Panc1 (cell line): ENCODE results near the gene FGD4. TPM values are rescaled to one million over a fixed set of nuclear protein-coding genes. Genes with fewer than 3 reads are reported as not detected.

ENCODE experiments used
- ATAC-seq: fragments of 200-7000 bp; cut with Tn5 transposase; 2 replicates; pipeline ENCODE4 v1.9.1; 2020; ENCODE audit warnings: mild to moderate bottlenecking, moderate library complexity
- BruUV-seq: library from RNA; stranded (reverse); fragments of 400-500 nt; replicated peaks from 2 replicates; lab custom pipeline; 2021; lab: Mats Ljungman, UMichigan
- CTCF ChIA-PET: fragments of 300-600 bp; sonication (Branson Sonifier 250); formaldehyde crosslinking; loops from one replicate; lab custom pipeline; 2022; ENCODE audit warnings: antibody characterized with exemption; lab: Charles Lee
- POLR2A ChIA-PET: fragments of 300-600 bp; sonication (Branson Sonifier 250); formaldehyde crosslinking; loops from one replicate; lab custom pipeline; 2022; ENCODE audit warnings: antibody characterized with exemption; lab: Charles Lee
- DNase-seq: peaks from one replicate; pipeline ENCODE4 v3.0.0-alpha.2; 2010; ENCODE audit warnings: low read depth, low spot score
- H3K27ac ChIP-seq: 2 replicates; pipeline ENCODE4 v1.5.1; 2011; ENCODE audit warnings: mild to moderate bottlenecking, low read length, inconsistent platforms
- H3K27me3 ChIP-seq: fragments of 200-500 bp; sonication (Bioruptor generic); 2 replicates; pipeline ENCODE4 v1.6.0; 2014; ENCODE audit warnings: low read length, inconsistent platforms; ENCODE audit not compliant: control insufficient read depth, insufficient read depth
- H3K36me3 ChIP-seq: fragments of 200-500 bp; sonication (Bioruptor generic); 2 replicates; pipeline ENCODE4 v1.5.1; 2014; ENCODE audit warnings: inconsistent platforms, mild to moderate bottlenecking, low read length, moderate library complexity; ENCODE audit not compliant: control insufficient read depth, insufficient read depth
- H3K4me1 ChIP-seq: 2 replicates; pipeline ENCODE4 v1.5.1; 2011; ENCODE audit warnings: inconsistent platforms, mild to moderate bottlenecking, low read length, moderate library complexity; ENCODE audit not compliant: control insufficient read depth, insufficient read depth
- H3K4me3 ChIP-seq, 2 experiments: 2 replicates each; pipeline ENCODE4 v1.5.1; 2011 to 2012; ENCODE audit warnings: low read depth in 2 of 2, low read length in 2 of 2, mild to moderate bottlenecking in 2 of 2, inconsistent platforms in 1 of 2, moderate library complexity in 1 of 2
- H3K9me3 ChIP-seq: fragments of 200-500 bp; sonication (Bioruptor generic); 2 replicates; pipeline ENCODE4 v1.5.1; 2014; ENCODE audit warnings: low read depth, mild to moderate bottlenecking, inconsistent platforms, low read length, moderate library complexity; ENCODE audit not compliant: control insufficient read depth, insufficient read depth
- POLR2AphosphoS5 ChIP-seq: IDR thresholded peaks from 2 replicates; pipeline ENCODE4 v1.6.1; 2012; ENCODE audit warnings: mild to moderate bottlenecking, low read depth, low read length, moderate library complexity
- SIN3A ChIP-seq: IDR thresholded peaks from 2 replicates; pipeline ENCODE4 v1.6.1; 2012; ENCODE audit warnings: low read depth, mild to moderate bottlenecking, low read length, moderate library complexity, borderline replicate concordance; ENCODE audit not compliant: insufficient read depth
- TCF7L2 ChIP-seq: IDR thresholded peaks from 2 replicates; pipeline ENCODE4 v1.6.1; 2011; ENCODE audit warnings: mild to moderate bottlenecking, low read depth, low read length, inconsistent platforms
- in situ Hi-C: cut with HindIII; loops from 2 replicates; pipeline ENCODE4 v1.10.0; 2016; ENCODE audit warnings: low sequenced_read_pairs, low pct_unique_long_range_greater_than_20kb
- intact Hi-C: fragments of 100-400 bp; cut with micrococcal nuclease; formaldehyde crosslinking; loops from one replicate; pipeline ENCODE4 v1.10.0; 2022; ENCODE audit not compliant: unreplicated experiment
- total RNA-seq: library from RNA; stranded (reverse); gene quantifications from one replicate; pipeline ENCODE4 v1.2.1, GENCODE V29; 2021; ENCODE audit not compliant: unreplicated experiment
- TF ChIP-seq, protein P1 (sequence below): fragments of 450-650 bp; IDR thresholded peaks from 2 replicates; pipeline ENCODE4 v1.5.1; 2017; ENCODE audit warnings: mild to moderate bottlenecking
- TF ChIP-seq, protein P2 (sequence below), 2 experiments: IDR thresholded peaks; 2 replicates each; pipeline ENCODE4 v1.6.1; 2011 to 2012; ENCODE audit warnings: low read depth in 2 of 2, control low read depth in 1 of 2, low read length in 1 of 2, mild to moderate bottlenecking in 1 of 2, moderate library complexity in 1 of 2; ENCODE audit not compliant: insufficient read depth in 1 of 2

FGD4 gene
- total RNA-seq, 1 experiment from 2014 or later = 5.0 TPM

DNA sequence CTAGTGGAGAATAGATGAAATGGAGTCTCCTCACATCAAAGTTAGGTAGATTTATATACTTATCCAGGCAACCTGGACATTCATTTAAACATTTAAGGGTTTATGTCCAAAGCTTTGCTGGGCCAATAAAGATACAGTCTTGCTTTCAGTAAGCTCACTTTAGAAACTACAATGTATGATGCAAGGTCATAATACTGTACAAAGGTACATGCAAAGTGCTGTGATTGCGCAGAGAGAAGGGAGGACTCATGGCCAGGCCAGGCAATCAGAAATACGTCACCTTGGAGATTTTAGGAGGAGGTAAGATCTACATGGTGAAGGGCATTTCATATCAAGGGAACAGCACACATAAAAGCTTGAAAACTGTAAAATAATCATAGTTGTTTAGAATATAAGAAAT lies 113.6 kb downstream of the FGD4 start:
- H3K4me1 ChIP-seq = no peaks in the 10 kb centered on the region
- no peak overlapping the region for H3K27ac ChIP-seq
- CTCF ChIA-PET = no interaction called here
- no peak overlapping the region for H3K4me3 ChIP-seq
- no TSS peak for BruUV-seq
- TF ChIP-seq POLR2AphosphoS5 = no peak
- TF ChIP-seq, protein P1, sequence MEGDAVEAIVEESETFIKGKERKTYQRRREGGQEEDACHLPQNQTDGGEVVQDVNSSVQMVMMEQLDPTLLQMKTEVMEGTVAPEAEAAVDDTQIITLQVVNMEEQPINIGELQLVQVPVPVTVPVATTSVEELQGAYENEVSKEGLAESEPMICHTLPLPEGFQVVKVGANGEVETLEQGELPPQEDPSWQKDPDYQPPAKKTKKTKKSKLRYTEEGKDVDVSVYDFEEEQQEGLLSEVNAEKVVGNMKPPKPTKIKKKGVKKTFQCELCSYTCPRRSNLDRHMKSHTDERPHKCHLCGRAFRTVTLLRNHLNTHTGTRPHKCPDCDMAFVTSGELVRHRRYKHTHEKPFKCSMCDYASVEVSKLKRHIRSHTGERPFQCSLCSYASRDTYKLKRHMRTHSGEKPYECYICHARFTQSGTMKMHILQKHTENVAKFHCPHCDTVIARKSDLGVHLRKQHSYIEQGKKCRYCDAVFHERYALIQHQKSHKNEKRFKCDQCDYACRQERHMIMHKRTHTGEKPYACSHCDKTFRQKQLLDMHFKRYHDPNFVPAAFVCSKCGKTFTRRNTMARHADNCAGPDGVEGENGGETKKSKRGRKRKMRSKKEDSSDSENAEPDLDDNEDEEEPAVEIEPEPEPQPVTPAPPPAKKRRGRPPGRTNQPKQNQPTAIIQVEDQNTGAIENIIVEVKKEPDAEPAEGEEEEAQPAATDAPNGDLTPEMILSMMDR = no peak
- no peak for TF ChIP-seq TCF7L2
- POLR2A ChIA-PET = no interaction called here
- in situ Hi-C loops = no loop called here
- DNase-seq (no peak), ATAC-seq (no peak)
- peaks cover 2% of the 10 kb centered on the region; the same call in 1 of the 2 replicates for H3K27me3 ChIP-seq
- no peaks in the 10 kb centered on the region for H3K9me3 ChIP-seq
- intact Hi-C loops = no loop called here
- H3K36me3 ChIP-seq = no peaks in the 10 kb centered on the region

DNA sequence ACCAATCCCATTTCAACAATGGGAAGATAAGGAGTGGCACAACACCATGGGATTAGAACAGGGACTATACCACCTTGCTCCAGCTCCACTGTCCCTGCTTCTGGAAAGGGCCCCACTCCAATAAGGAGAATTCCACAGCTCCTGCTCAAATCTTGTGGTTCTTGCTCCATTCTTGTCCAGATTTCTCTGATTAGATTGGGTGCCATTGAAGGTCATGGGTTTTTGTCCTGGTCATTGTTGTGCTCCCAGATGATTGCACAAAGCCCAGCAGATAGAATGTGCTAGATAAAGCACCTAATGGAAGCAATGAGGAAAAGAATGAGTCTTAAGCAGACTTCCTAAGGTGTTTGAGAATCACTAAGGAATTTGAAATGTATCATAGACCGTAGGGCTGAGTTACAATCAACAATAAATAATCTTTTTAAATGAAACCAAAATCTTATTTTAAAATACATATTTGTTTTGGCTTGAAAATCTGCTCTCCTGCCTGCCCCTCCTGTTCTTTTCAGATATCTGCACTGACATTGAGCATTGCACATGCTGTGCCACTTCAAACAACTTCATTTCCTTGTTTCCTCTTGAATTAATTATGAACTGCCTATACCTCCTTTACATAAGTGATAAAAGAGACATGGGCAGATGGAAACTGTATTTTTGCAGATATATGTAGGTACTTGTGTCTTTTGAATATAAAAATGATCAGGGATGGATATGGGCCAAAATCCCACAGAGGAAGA lies 115.9 kb downstream of the FGD4 start:
- Histone ChIP-seq H3K4me3 (no peak overlapping the region), H3K36me3 (no peaks in the 10 kb centered on the region), H3K9me3 (no peaks in the 10 kb centered on the region), H3K27me3 (peaks cover 2% of the 10 kb centered on the region; the same call in 1 of the 2 replicates), H3K4me1 (no peaks in the 10 kb centered on the region), H3K27ac (no peak overlapping the region)
- ChIA-PET POLR2A (interaction anchor here (0.6 kb wide), 1 partner anchor 13 kb away, joined by 3 read pairs; no protein-coding TSS in a partner anchor), CTCF (no interaction called here)
- intact Hi-C loops (no loop called here), in situ Hi-C loops (no loop called here)
- DNase-seq = no peak
- TF ChIP-seq, protein P1 = no peak
- TF ChIP-seq TCF7L2 (no peak), POLR2AphosphoS5 (no peak), SIN3A (no peak)
- TF ChIP-seq, protein P2, sequence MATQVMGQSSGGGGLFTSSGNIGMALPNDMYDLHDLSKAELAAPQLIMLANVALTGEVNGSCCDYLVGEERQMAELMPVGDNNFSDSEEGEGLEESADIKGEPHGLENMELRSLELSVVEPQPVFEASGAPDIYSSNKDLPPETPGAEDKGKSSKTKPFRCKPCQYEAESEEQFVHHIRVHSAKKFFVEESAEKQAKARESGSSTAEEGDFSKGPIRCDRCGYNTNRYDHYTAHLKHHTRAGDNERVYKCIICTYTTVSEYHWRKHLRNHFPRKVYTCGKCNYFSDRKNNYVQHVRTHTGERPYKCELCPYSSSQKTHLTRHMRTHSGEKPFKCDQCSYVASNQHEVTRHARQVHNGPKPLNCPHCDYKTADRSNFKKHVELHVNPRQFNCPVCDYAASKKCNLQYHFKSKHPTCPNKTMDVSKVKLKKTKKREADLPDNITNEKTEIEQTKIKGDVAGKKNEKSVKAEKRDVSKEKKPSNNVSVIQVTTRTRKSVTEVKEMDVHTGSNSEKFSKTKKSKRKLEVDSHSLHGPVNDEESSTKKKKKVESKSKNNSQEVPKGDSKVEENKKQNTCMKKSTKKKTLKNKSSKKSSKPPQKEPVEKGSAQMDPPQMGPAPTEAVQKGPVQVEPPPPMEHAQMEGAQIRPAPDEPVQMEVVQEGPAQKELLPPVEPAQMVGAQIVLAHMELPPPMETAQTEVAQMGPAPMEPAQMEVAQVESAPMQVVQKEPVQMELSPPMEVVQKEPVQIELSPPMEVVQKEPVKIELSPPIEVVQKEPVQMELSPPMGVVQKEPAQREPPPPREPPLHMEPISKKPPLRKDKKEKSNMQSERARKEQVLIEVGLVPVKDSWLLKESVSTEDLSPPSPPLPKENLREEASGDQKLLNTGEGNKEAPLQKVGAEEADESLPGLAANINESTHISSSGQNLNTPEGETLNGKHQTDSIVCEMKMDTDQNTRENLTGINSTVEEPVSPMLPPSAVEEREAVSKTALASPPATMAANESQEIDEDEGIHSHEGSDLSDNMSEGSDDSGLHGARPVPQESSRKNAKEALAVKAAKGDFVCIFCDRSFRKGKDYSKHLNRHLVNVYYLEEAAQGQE (IDR thresholded peaks at IDR 0.05; ENCODE audit: insufficient read depth in 1 of 2, low read depth in 2 of 2, low read length in 1 of 2) = no peak
- no peak for ATAC-seq
- no TSS peak for BruUV-seq
